ENCODE data around the gene OR52E5.

The OR52E5 gene

DNA sequence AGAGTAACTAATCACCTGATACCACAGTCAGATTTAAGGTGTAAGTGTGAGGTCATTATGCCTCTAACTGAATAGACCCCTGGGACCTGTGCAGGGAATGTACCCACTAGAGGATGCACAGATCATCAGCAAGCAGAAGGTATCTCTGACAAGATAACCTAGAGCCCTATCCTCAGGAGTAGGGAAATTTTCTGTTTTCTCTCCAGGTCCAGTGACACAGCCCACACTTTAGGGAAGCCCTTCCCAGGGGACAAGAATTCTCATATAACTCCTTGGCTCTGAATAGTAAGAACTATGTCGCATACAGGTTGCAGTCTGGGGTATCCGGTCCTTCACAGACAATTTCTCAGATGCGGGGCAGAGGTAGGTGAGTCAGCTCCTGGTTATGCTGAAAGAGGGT is at the start of gene OR52E5:
Gene OR52E5 (plus strand): TSS at position 301 of the 400 bp plus-strand sequence. CDS start 7,569 bp downstream, outside the sequence.
- DNase-seq, result no peak

DNA sequence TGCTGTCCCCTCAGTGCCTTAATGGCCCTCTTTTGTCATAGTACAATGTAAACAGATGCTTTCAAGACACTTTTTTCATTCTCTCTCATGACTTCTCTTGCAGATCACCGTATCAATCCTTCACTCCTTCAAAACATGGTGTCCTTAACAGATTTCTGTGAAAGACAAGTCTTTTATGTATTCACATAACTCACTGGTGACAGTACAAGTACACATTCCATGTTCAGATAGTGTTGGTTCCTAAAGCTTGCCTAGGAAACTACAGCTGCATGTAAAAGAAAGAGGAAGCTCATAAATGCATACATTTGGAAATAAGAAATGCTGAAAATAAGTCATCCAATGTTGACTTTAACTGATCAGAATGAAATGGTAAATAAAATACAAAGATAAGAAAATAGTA is 46.3 kb upstream of the OR52E5 start:
- no peak for DNase-seq

DNA sequence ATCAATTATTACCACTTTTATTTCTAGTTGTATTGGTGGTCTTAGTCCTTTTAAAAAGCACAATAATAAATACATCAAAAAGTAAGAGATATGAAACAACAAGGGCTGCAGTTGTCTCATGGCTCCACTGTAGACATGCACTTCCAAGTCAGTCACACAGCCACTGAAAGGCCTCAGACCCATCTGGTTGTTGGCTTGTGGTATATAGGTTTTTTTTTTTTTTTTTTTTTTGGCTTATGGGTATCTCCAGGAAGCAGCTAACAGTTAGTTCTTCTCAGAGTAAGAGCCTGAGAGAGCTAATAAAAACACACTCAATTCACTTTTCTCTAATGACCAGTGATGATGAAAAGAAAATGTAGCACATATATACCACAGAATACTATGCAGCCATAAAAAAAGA is 45.3 kb upstream of the OR52E5 start:
- no peak for DNase-seq

DNA sequence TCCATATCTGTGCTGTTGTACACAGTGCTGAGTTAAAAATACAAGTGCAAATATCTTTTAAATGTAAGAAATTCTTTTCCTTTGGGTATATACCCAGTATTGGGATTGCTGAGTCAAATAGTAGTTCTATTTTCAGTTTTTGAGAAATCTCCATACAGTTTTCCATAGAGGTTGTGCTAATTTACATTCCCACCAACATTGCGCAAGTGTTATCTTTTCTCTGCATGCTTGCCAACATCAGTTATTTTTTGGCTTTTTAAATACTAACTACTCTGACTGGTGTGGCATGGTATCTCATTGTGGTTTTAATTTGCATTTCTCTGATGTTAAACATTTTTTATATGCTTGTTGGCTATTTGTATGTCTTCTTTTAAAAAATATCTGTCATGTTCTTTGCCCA is 42.0 kb upstream of the OR52E5 start:
- DNase-seq, result no peak

DNA sequence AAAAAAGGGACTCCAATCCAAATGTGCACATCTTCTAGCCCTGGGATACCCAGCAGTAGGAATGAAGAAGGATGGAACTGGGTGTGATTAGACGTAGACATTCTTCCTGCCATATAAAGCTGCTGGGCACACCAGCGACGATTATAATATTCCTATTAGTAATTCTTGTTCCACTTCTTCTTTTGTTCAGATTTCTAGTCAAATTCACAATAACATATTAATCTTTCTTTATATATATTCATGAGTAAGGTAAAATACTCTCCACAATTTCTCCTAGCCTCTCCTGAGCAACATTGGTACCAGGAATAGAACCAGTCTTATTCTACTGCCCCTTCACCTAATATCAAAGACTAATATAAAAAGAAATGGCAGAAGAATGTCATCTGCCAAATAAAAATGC is 35.4 kb upstream of the OR52E5 start, which contains the start of gene OR52E8:
Gene OR52E8 (minus strand): TSS at position 101 of the 400 bp plus-strand sequence. CDS start 0 bp downstream, at position 101.
- DNase-seq, result no peak

DNA sequence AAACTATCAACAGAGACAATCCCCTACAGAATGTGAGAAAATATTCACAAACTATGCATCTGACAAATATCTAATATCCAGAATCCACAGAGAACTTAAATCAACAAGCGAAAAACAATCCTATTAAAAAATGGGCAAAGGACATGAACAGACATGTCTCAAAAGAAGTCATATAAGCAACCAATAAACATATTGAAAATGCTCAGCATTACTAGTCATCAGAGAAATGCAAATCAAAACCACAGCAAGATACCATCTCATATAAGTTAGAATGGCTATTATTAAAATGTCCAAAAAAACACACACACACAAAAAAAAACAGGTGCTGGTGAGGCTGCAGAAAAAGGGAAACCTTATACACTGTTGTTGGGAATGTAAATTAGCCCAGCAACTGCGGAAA is 27.2 kb upstream of the OR52E5 start:
- no peak for DNase-seq

DNA sequence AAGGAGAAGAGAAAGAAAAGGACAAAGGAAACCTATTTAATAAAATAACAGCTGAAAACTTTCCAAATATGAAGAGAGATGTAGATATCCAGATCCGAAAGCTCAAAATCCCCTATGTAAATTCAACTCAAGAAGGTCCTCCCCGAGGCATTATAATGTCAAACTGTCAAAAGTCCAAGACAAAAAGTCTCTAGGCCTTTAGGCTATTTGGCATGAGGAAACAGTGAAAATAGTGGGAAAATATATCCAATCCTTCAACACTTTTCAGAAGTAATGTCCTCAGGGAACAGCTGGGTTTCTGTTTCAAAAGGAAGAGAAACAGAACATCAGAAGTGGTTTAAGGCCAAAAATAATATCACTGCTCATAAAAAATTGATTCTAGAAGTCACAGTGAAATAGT is 14.4 kb upstream of the OR52E5 start:
- no peak for DNase-seq

DNA sequence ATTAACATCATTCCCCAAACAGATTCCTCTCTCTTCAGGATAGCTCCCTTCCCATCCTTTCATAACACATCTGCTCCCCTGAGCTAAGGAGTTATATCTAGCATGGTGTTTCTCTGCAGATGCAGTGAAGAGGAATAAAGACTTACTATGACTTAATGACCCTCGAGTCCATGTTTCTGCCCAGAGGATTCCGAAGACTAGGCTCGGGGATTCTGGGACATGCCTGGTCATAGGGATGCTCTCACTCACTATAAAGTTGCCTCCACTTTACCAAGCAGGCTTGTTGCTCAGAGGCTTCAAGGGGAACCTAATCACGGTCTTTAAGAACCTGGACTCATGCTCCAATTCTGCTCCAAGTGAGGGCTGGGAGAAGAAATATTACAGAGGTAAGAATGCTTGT is 12.7 kb upstream of the OR52E5 start, which contains the start of gene OR52E4:
Gene OR52E4 (plus strand): TSS at position 301 of the 400 bp plus-strand sequence. CDS start 3,664 bp downstream, outside the sequence.
- no peak for DNase-seq

DNA sequence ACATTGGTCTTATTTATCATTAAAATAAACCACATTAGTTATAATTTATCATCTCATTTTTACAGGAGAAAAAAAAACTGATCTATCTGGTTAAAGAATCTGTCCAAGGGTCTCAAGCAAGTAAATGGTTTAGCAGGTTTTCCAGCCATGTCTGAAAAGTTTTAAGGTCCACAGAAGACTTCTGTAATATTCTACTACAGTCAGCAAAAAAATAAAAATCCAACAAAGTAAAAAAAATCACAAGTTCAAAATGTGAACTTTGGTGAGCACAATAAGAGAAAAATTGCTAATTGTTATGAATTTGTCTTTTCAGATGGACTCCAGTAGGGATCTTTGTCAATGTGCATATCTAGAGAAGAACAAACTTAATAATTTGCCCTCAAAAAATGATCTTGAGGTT is 11.3 kb upstream of the OR52E5 start:
- DNase-seq, result no peak

DNA sequence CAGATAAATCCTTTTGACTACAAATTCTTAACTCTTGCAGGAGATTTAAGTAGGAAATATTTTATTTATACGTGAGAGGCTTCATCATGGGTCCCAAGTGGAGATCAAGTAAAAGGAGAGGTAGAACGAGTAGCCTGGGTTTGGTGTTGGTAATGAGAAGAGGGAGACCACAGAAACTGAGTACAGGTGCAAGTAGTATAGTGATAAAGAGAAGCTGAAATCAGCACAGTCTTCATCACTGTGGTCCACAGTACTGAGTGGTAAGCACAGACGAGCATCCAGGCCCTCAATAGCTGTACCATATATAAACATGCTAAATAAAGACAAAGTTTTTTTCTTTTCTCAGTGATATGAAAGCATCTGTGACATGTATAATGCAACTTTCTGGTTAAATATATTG is 5.8 kb upstream of the OR52E5 start:
- no peak for DNase-seq

DNA sequence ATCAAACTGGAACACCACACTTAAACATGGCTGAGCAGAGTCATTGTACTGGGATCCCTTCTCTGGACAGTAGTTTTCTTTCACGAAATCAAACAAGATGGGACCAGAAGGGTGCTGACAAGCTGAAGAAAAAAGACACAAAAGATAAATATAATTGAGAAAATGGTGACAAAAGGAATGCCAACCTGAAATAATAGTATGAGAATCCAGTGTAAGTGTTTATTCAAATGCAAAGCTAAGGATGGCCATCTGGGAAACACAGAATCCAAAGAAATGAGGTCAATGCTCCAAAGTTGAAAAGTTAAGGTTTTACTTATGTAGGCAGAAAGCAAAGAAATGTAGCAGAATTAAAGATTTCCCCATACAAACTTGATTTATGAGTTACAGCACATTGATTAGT is 5.3 kb upstream of the OR52E5 start:
- no peak for DNase-seq

DNA sequence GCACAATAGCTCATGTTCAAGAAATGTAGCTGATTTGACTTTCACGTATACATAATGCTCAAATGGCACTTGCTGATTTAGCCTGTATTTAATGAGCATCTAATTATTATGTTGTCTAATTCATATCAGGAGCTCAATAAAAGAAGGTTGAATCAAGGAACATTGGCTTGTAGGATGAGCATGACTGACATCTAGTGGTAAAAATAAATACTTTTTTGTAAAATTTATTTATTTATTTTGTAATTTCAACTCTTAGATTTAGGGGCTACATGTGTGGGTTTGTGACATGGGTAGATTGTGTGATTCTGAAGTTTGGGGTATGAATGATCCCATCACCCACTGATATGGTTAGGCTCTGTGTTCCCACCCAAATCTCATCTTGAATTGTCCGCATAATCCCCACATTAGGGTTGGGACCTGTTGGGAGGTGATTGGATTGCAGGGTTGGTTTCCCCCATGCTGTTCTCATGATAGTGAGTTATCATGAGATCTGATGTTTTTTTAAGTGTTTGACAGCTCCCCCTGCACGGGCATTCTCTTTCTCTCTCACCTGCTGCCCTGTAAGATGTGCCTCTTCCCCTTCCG is 1.7 kb upstream of the OR52E5 start:
- DNase-seq, result peak in 2 of 3 experiments; percentile 12 to 20

DNA sequence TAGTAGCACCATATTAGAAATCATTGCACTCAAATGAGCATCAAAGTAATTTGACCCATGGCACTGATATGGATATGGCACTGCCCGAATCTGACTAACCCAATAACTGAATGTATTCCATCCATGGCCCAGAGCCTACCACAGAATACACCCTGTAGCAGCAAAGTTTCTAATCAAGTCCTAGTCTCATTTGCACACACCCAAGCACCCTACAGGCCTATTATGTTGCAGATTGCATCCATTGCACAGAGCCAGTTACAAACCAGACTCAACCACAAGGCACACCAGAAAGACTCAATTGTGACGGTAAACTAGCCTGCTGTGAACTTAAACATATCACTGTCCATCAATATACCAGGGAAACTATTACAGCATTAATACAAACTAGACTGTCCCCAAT is 6.5 kb downstream of the OR52E5 start:
- DNase-seq, result no peak

DNA sequence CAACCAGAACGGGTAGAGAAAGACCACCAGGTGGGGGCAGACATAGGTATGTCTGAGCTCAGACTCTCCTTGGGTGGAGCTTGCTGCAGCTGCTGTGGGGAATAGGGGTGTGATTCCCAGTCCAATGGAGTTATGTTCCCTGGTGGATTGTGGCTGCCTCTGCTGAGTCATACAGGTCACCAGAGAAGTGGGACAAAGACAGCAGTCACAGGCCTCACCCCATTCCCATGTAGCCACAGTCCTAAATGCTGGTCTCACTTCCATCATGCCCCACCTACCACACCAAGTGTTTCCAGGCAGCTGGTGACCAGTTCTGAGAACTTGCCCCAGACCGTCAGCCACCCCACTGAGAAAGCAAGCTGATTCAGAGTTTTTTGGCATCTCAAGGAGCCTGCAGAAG is 17.5 kb downstream of the OR52E5 start:
- DNase-seq, result no peak

DNA sequence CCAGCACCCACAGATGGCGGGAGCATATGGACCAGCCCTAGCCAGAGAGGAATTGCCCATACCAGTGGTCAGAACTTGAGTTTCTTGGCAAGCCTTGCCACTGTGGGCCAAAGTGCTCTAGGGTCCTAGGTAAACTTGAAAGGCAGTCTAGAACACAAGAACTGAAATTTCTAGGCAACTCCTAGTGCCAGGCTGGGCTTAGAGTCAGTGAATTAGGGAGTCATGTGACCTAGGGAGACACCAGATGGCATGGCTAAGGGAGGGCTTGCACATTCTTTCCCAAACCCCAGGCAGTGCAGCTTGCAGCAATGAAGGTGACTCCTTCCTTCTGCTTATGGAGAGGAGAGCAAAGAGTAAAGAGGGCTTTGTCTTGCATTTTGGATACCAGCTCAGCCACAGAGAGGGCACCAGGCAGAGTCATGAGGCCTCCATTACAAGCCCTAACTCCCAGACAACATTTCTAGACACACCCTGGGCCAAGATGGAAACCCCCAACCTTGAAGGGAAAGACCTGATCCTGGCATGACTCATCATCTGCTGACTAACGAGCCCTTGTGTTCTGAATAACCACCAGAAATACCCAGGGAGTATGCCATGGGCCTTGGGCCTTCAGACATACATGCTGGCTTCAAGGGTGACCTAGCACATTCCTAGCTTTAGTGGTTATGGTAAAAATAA is 29.9 kb downstream of the OR52E5 start:
- DNase-seq, result no peak

DNA sequence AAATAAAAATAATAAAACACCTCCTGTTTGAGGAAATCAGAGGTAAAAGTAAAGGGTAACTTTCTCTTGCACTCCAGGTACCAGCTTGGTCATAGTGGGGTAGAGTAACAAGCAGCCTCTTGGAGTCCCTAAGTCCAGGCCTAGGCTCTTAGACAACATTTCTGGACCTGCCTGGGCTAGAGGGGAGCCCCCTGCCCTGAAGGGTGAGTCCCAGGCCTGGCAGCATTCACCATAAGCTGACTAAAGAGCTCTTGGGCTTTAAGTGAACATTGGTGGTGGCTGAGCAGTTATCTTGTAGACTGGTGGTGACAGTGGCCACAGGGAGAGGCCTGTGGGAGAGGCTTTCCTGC is 30.4 kb downstream of the OR52E5 start:
- DNase-seq, result no peak

DNA sequence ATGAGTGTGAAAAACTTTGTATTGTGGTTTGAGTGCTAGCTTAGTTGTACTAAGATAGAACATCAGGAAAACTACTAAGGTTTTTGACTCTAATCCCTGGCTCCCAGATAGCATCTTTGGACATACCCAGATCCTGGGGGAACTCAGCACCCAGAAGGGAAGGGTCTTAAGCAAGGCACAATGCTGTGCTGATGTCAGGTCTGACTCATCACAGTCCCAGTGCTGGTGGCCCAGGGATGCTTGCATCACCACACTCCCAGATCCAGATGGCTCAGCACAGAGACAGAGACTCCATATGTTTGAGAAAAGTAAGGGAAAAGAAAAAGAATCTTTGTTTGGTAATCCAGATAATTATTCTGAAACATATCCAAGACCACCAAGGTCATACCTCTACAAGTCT is 30.8 kb downstream of the OR52E5 start:
- DNase-seq, result no peak

DNA sequence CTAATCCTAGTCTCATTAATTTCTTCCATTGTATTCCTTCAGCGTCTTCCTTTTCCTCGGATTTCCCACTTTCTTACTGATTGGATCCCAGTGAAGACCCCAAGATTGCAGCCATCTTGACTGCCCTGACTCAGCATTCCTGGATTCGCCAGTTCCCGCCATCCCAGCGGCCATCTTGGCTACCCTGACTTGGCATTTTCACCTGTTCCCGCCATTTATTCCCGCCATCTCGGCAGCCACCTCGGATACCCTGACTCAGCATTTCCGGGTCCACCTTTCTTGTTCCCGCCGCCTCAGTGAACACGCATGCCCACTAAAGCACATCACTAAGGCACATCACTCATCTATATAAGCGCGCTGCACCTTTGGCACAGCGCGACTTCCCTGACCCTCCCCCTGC is 35.3 kb downstream of the OR52E5 start:
- DNase-seq, result no peak

DNA sequence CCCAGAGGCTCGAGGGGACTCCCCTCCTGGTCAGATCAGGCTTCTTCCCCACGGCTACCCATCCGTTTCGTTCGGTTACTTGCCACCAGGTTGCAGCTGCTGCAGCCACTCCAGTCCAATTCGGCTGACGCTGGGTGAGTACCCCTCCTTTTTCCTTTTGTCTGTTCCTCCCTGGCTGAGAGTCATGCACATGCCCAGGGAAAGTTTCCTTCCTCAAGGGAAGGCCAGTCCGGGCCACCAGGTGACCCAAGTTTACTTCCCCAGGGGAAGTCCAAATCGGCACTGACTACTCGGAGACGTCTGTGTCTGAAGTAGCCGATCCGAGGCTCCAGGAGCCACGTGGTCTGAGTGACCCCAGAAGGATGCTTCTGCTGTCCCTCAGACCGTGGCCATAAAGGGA is 35.8 kb downstream of the OR52E5 start:
- no peak for DNase-seq

DNA sequence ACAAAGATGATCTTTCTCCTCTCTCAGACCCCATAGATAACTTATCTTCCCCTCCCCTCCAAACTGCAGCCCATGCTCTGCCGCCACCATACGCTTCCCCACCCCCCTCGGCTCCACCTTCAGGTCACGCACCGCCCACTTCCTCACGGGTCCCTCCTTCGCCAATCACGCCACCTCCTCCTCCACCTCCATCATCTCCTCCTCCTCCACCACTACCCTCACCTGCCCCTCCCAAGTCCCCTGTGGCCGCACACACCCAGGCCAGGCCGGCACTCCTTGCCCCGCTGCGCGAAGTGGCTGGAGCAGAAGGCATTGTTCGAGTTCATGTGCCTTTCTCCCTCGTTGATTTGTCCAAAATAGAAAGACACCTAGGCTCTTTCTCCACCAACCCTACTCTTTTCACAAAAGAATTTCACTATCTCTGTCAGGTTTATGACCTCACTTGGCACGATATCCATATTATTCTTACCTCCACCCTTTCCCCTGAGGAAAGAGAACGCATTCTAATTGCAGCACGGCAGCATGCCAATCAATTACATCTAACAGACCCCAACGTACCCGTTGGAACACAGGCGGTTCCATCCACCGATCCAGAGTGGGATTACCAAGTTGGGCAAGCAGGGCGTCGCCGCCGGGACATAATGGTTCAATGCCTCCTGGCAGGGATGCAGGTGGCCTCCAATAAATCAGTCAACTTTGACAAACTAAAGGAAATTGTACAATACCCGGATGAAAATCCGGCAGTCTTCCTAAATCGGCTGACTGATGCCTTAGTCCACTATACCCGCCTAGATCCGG is 36.8 kb downstream of the OR52E5 start:
- DNase-seq, result no peak

DNA sequence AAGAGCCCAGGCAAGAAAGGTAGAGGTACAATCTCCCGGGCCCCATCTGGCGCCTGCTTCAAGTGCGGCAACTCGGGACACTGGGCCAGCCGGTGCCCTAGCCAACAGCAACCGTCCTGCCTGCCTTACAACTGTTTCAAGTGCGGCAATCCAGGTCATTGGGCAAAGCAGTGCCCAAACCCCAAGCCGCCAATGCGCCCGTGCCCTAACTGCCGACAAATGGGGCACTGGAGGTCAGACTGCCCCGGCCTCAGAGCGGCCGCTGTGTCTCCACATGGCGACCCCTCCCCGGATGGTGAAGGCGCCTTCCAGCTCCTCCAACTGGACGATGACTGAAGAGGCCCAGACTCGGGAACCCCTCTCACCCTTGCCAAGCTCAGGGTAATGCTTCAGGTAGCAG is 37.6 kb downstream of the OR52E5 start:
- DNase-seq, result no peak

DNA sequence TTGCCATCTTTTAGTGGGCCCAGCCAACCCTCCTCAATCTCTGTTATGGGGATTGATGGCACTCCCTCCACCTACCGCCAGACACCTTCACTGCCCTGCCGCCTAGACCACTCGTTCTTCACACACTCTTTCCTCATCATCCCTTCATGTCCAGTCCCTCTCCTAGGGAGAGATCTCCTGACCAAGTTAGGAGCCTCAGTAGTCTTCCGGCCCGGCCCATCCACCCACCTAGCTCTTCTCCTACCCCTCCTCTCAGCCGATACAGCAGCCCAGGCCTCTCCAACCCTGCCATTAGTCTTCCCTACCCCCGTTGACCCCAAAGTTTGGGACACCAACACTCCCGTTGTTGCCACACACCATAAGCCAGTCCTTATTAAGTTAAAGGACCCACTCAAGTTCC is 38.1 kb downstream of the OR52E5 start:
- DNase-seq, result no peak

DNA sequence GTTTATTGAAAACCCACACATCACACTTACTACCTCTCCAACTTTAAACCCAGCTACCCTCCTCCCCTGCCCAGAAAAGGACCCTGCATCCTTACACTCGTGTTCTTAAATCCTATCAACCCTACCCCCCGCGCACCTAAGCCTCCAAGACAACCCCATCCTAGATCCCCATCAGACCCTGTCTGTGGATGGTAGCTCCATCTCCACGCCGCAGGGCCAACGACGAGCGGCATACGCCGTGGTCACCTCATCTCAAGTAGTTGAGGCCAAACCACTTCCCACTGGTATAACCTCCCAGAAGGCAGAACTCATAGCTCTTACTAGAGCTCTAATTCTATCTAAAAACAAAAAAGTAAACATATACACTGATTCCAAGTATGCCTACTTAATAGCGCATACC is 39.7 kb downstream of the OR52E5 start:
- DNase-seq, result no peak

DNA sequence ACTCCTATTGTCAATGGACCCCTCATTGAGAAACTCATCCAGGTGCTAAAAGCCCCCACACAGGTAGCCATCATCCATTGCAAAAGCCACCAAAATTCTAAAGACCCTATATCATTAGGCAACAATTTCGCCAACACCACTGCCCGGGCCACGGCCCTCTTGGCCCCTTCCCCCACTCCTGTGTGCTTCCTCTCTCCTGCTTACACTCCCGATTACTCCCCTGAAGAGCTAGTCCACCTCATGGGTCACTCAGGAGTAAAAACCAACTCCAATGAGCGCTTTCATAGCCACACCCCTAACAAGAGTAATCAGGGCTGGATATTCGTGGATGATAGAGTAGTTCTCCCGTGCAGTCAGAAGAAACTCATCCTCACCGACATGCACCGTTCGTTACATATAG is 40.1 kb downstream of the OR52E5 start:
- DNase-seq, result no peak

All from NCI-H1417 (cell line).